DOHH2 (cell line): ENCODE measurements around the gene HK1.

Experiments used
- H3F3A ChIP-seq: fragments of 200-600 bp; sonication (generic), shearing (Covaris generic); 2 replicates; pipeline ENCODE4 v1.6.0; 2016; ENCODE audit warnings: antibody characterized with exemption, mild to moderate bottlenecking; ENCODE audit not compliant: control insufficient read depth, insufficient read depth
- H3K27ac ChIP-seq: fragments of 200-600 bp; sonication (generic); 2 replicates; pipeline ENCODE4 v1.5.1; 2014; ENCODE audit warnings: low read depth, mild to moderate bottlenecking, low read length, moderate library complexity
- H3K27me3 ChIP-seq: fragments of 200-600 bp; sonication (generic); 2 replicates; pipeline ENCODE4 v1.6.1; 2014; ENCODE audit warnings: mild to moderate bottlenecking, low read length, mixed read lengths; ENCODE audit not compliant: control insufficient read depth
- H3K36me3 ChIP-seq: fragments of 200-600 bp; sonication (generic); 2 replicates; pipeline ENCODE4 v1.6.1; 2014; ENCODE audit warnings: mild to moderate bottlenecking, low read length, moderate library complexity, mixed read lengths; ENCODE audit not compliant: control insufficient read depth
- H3K4me1 ChIP-seq: fragments of 200-600 bp; sonication (generic); 2 replicates; pipeline ENCODE4 v1.6.1; 2014; ENCODE audit warnings: mild to moderate bottlenecking, low read length, mixed read lengths; ENCODE audit not compliant: control insufficient read depth
- H3K4me2 ChIP-seq: fragments of 200-600 bp; sonication (generic); 2 replicates; pipeline ENCODE4 v1.6.0; 2014; ENCODE audit warnings: mild to moderate bottlenecking, low read length, moderate library complexity
- H3K4me3 ChIP-seq: fragments of 200-600 bp; sonication (generic); 2 replicates; pipeline ENCODE4 v1.5.1; 2014; ENCODE audit warnings: mild to moderate bottlenecking, low read length, mixed read lengths
- H3K79me2 ChIP-seq: fragments of 200-600 bp; sonication (generic); 2 replicates; pipeline ENCODE4 v1.6.1; 2014; ENCODE audit warnings: mild to moderate bottlenecking, low read length, mixed read lengths; ENCODE audit not compliant: control insufficient read depth
- H3K9me2 ChIP-seq: fragments of 200-600 bp; sonication (generic); replicated peaks from 2 replicates; pipeline ENCODE4 v1.6.1; 2014; ENCODE audit warnings: mild to moderate bottlenecking, low read length, mixed read lengths; ENCODE audit not compliant: control insufficient read depth
- H3K9me3 ChIP-seq: fragments of 200-600 bp; sonication (generic); 2 replicates; pipeline ENCODE4 v1.6.1; 2014; ENCODE audit warnings: antibody characterized with exemption, low read length, mixed read lengths; ENCODE audit not compliant: control insufficient read depth, insufficient read depth
- H4K20me1 ChIP-seq: fragments of 200-600 bp; sonication (generic); 2 replicates; pipeline ENCODE4 v1.6.0; 2014; ENCODE audit warnings: low read depth, mild to moderate bottlenecking, antibody characterized with exemption, low read length, moderate library complexity; ENCODE audit not compliant: control insufficient read depth, insufficient read depth
- EZH2phosphoT487 ChIP-seq: fragments of 200-600 bp; sonication (generic); IDR thresholded peaks from 2 replicates; pipeline ENCODE4 v1.6.1; 2017; ENCODE audit warnings: borderline replicate concordance, mild to moderate bottlenecking, antibody characterized with exemption, low read length, moderate library complexity, mixed read lengths
- TF ChIP-seq, protein P1 (sequence below): fragments of 200-600 bp; sonication (generic); IDR thresholded peaks from one replicate; pipeline ENCODE4 v1.5.1; 2014; ENCODE audit warnings: antibody characterized with exemption, mild to moderate bottlenecking, low read depth, low read length; ENCODE audit not compliant: poor library complexity, severe bottlenecking

The HK1 gene

GRCh38 chr10:69451209-69451783 is 173.0 kb downstream of the HK1 start, which contains the start of gene TSPAN15:
TSPAN15 (plus strand) TSS chr10:69451465; CDS start chr10:69451595, 130 bp downstream.
- no peaks in the 10 kb centered on the region for H3F3A ChIP-seq
- peaks cover 11% of the 10 kb centered on the region; the same call in 1 of the 2 replicates for H3K27me3 ChIP-seq
- H3K36me3 ChIP-seq = no peaks in the 10 kb centered on the region
- TF ChIP-seq, protein P1, sequence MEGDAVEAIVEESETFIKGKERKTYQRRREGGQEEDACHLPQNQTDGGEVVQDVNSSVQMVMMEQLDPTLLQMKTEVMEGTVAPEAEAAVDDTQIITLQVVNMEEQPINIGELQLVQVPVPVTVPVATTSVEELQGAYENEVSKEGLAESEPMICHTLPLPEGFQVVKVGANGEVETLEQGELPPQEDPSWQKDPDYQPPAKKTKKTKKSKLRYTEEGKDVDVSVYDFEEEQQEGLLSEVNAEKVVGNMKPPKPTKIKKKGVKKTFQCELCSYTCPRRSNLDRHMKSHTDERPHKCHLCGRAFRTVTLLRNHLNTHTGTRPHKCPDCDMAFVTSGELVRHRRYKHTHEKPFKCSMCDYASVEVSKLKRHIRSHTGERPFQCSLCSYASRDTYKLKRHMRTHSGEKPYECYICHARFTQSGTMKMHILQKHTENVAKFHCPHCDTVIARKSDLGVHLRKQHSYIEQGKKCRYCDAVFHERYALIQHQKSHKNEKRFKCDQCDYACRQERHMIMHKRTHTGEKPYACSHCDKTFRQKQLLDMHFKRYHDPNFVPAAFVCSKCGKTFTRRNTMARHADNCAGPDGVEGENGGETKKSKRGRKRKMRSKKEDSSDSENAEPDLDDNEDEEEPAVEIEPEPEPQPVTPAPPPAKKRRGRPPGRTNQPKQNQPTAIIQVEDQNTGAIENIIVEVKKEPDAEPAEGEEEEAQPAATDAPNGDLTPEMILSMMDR = no peak
- no peak for TF ChIP-seq EZH2phosphoT487
- no peaks in the 10 kb centered on the region for H3K9me3 ChIP-seq
- no peaks in the 10 kb centered on the region for H3K9me2 ChIP-seq
- H3K79me2 ChIP-seq = no peaks in the 10 kb centered on the region
- H3K4me1 ChIP-seq = peaks cover 10% of the 10 kb centered on the region
- H4K20me1 ChIP-seq = no peaks in the 10 kb centered on the region
- H3K27ac ChIP-seq = no peak within 1 kb of the TSS
- peak within 1 kb of the TSS; percentile 75 for H3K4me2 ChIP-seq
- H3K4me3 ChIP-seq = peak within 1 kb of the TSS; percentile 66
